HG03469 (cell line): Measurements from ENCODE around the gene CCND1.

ENCODE experiments used
- ATAC-seq: cut with Tn5 transposase; IDR thresholded peaks from one replicate; pipeline ENCODE4 v1.9.1; 2021; ENCODE audit warnings: mild to moderate bottlenecking, moderate library complexity, moderate number of reproducible peaks; ENCODE audit not compliant: unreplicated experiment

Gene CCND1

GRCh38 chr11:69640995-69641581 is at the start of gene CCND1:
TSS of gene CCND1 (plus strand) at chr11:69641156. CDS start at chr11:69641314, 158 bp downstream.
- ATAC-seq = no peak

GRCh38 chr11:69592986-69593650 is 47.8 kb upstream of the CCND1 start:
- no peak for ATAC-seq

GRCh38 chr11:69593851-69594250 is 47.1 kb upstream of the CCND1 start:
- ATAC-seq = no peak

- no peak for ATAC-seq
Observed at GRCh38 chr11:69594481-69594880, 46.5 kb upstream of the CCND1 start.

- no peak for ATAC-seq
Observed at GRCh38 chr11:69595805-69596665, 44.9 kb upstream of the CCND1 start.

GRCh38 chr11:69598147-69598546 is 42.8 kb upstream of the CCND1 start:
- ATAC-seq = no peak

GRCh38 chr11:69599502-69599901 is 41.5 kb upstream of the CCND1 start:
- no peak for ATAC-seq

- no peak for ATAC-seq
Observed at GRCh38 chr11:69600001-69600400, 41.0 kb upstream of the CCND1 start.

- no peak for ATAC-seq
Observed at GRCh38 chr11:69601011-69601975, 39.7 kb upstream of the CCND1 start.

GRCh38 chr11:69603111-69603836 is 37.7 kb upstream of the CCND1 start:
- ATAC-seq = no peak

GRCh38 chr11:69604055-69604454 is 36.9 kb upstream of the CCND1 start:
- ATAC-seq = no peak

- ATAC-seq = no peak
Observed at GRCh38 chr11:69605737-69606526, 35.0 kb upstream of the CCND1 start.

- ATAC-seq = no peak
Observed at GRCh38 chr11:69609351-69609750, 31.6 kb upstream of the CCND1 start.

GRCh38 chr11:69611548-69612526 is 29.1 kb upstream of the CCND1 start:
- ATAC-seq = no peak

- ATAC-seq = no peak
Observed at GRCh38 chr11:69613594-69613993, 27.4 kb upstream of the CCND1 start.

- ATAC-seq = no peak
Observed at GRCh38 chr11:69614085-69614484, 26.9 kb upstream of the CCND1 start.

GRCh38 chr11:69615545-69616278 is 25.2 kb upstream of the CCND1 start:
- ATAC-seq = no peak
